KOPT-K1 (cell line): Measurements from ENCODE around the gene NRXN3.

ENCODE experiments used
- H3K27ac ChIP-seq: fragments of 200-600 bp; sonication (generic); 2 replicates; pipeline ENCODE4 v1.5.1; 2016; ENCODE audit warnings: antibody characterized with exemption, mild to moderate bottlenecking, low read depth, low read length; ENCODE audit not compliant: poor library complexity, severe bottlenecking
- H3K36me3 ChIP-seq: fragments of 200-600 bp; sonication (generic); 2 replicates; pipeline ENCODE4 v1.5.1; 2017; ENCODE audit warnings: antibody characterized with exemption, mild to moderate bottlenecking, low read length, moderate library complexity; ENCODE audit not compliant: insufficient read depth
- H3K9me3 ChIP-seq: fragments of 200-600 bp; sonication (generic); 2 replicates; pipeline ENCODE4 v1.5.1; 2017; ENCODE audit warnings: antibody characterized with exemption, low read length, mild to moderate bottlenecking; ENCODE audit not compliant: insufficient read depth, poor library complexity, severe bottlenecking

Gene NRXN3

DNA sequence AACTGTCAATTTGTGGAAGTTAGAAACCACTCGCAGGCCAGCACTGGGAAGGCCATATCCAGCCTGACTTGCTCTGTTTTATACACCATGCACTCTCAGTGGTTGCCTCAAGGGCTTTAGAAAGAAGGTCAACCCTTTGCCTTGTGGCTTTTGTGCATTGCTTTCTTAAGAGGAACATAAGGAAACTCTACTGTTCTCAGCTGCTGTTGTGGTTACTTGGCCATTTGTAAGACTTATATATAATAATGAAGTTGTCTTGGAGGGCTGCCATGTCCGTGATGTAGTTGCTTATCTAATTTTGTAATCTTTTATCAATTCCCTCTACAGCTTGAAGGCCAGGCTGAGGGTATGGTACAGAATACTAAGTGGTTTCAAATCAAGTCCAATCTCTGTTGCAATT lies 1403.3 kb downstream of the NRXN3 start:
- H3K9me3 ChIP-seq: no peaks in the 10 kb centered on the region
- no peaks in the 10 kb centered on the region for H3K36me3 ChIP-seq
- H3K27ac ChIP-seq: no peak overlapping the region

DNA sequence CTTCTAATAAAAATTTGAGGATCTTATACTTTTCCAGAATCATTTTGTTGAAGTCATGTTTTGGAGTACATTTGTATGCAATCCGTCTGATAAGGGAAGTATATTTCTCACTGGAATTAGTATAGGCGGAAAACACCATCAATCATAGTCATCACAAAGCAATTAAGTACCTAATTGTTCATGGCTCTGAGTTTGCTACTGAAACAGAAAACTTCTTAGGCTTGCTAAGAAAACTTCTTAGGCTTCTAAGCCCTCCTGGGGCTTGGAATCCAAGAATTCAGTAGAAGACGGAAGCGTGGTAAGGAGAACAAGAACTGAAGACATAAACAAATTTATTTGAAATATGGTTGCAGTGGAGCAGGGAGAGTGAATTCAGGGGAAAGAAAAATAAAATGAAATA lies 1404.9 kb downstream of the NRXN3 start:
- no peaks in the 10 kb centered on the region for H3K9me3 ChIP-seq
- H3K36me3 ChIP-seq: no peaks in the 10 kb centered on the region

DNA sequence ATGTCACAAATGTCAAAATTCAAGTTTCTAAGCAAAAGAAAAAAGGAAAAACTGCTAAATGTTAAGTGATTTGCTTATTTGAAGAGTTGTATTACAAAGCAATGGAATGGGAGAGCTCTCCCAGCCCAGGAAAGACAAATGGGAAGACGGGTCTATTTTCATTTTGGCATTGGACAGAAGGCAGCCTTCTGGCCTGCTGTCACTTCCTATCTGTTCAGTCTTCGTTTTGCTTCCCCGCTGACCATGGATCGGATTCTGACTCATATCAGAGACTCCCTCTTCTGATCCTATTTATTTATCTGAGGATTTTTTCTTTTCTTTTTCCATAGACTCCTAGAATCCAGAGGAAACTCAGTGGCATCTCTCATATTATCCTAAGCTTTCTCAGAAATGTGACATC lies 1406.3 kb downstream of the NRXN3 start:
- Histone ChIP-seq H3K27ac (no peak overlapping the region), H3K36me3 (no peaks in the 10 kb centered on the region), H3K9me3 (no peaks in the 10 kb centered on the region)

More for the DNA sequence above, 1404.9 kb downstream of the NRXN3 start:
- H3K27ac ChIP-seq: no peak overlapping the region

DNA sequence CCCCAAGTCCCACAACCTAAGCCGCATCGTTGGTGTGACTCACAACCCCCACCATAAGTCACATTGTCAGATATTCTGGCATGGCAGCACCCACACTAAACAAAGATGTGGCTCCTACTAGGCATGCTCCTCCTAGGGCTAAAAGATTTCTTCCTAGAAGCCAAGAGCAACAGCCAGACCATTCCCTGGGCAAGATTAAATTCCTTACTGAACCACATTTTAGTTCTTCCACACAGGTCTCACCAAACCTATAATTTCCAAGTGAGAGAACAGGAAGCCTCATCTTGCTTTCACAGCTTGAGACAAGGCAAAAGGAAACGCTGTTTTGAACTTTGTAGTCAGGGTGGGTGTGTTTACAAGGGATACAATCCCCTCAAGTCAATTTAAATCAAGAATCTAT lies 1408.3 kb downstream of the NRXN3 start:
- Histone ChIP-seq H3K36me3 (no peaks in the 10 kb centered on the region), H3K27ac (no peak overlapping the region), H3K9me3 (no peaks in the 10 kb centered on the region)

- no peak overlapping the region for H3K27ac ChIP-seq
- H3K36me3 ChIP-seq: no peaks in the 10 kb centered on the region
- H3K9me3 ChIP-seq: no peaks in the 10 kb centered on the region
Measured at GRCh38 chr14:79580414-79580813, 1410.2 kb downstream of the NRXN3 start.

GRCh38 chr14:79580906-79581305 lies 1410.7 kb downstream of the NRXN3 start:
- Histone ChIP-seq H3K27ac (no peak overlapping the region), H3K9me3 (no peaks in the 10 kb centered on the region), H3K36me3 (no peaks in the 10 kb centered on the region)

DNA sequence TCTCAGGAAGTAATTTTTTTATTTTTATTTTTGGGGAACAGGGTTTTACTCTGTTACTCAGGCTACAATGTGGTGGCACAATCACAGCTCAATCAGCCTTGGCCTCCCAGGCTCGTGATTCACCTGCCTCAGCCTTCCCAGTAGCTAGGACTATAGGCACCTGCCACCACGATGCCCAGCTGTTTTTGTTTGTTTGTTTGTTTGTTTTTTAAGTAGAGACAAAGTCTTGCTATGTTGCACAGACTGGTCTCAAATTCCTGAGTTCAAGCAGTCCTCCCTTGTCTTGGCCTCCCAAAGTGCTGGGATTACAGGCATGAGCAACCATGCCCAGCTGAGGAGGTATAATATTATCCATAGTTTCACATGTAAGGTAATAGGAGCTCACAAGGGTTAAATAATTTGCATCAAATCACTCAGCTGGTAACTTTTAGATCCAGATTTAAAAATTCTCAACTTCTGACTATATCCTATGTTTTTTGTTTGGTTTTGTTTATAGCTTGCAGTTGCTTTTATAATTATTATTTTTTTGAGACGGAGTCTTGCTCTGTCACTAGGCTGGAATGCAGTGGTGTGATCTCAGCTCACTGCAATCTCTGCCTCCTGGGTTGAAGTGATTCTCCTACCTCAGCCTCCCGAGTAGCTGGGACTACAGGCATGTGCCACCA lies 1411.9 kb downstream of the NRXN3 start:
- Histone ChIP-seq H3K9me3 (no peaks in the 10 kb centered on the region), H3K27ac (no peak overlapping the region), H3K36me3 (no peaks in the 10 kb centered on the region)

DNA sequence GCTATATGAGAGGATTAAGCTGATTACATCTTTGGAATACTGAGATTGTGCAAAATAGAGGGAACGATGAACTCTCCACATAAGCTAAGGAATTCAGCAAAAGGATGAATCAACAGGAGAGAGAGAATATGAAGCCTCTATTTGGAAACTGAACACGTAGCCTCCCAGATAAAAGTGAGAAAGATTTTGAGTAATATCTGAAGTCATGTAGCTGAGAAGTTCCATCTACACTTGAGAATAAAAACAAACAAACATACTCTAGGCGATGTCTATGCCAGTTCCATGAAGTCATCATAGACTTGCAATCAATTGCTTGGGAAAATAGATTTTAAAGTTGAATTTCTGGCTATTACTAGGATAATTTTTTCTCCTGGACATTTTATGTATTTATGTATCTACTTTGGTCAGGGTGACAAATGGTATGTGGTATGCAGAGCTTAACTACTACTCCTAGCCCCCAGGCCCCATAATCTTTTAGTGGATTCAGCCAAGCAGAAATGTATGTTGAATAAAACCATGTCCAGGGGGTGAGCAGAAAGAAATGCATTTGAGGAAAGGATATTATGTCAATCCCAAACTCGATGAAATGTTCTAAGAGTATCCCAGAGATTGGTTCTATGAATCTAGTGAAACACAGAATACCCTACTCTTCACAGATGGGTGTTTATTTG lies 1413.7 kb downstream of the NRXN3 start:
- H3K36me3 ChIP-seq: no peaks in the 10 kb centered on the region
- no peak overlapping the region for H3K27ac ChIP-seq
- H3K9me3 ChIP-seq: no peaks in the 10 kb centered on the region

DNA sequence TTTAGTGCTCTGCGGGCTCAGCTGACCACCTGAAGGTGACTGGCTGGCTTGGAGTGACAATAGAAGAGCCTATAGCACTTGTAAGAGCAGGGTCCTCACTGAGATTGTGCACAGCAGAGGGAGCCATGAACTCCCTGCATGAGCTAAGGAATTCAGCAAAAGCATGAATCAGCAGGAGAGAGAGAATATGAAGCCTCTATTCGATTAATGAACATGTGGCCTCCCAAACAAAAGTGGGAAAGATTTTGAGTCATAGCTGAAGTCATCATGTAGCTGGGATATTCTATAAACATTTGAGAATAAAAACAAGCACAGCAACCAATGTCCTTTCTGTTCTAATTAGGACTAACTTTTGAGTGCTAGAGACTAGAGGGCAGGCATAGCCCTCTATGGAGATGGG lies 1414.5 kb downstream of the NRXN3 start:
- Histone ChIP-seq H3K9me3 (no peaks in the 10 kb centered on the region), H3K36me3 (no peaks in the 10 kb centered on the region), H3K27ac (no peak overlapping the region)

GRCh38 chr14:79585845-79586244 lies 1415.7 kb downstream of the NRXN3 start:
- H3K36me3 ChIP-seq: no peaks in the 10 kb centered on the region
- no peaks in the 10 kb centered on the region for H3K9me3 ChIP-seq
- H3K27ac ChIP-seq: no peak overlapping the region

DNA sequence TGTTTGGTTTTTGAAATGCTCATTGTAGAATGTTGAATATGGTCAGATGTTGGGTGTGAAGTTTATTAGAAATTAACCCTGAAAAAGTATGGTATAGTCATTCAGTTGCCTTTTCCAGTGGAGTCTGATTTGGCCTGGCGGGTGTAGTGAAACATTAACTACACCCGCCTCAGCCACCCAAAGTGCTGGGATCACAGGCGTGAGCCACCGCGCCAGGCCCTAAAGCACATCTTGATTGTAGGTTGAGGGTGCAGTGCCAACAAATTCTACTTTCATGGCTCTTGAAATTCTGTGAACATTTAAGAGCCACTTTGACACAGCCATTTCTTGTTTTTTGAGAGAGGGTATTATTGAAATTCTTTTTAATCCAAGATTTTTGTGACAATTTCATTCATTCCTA lies 1416.2 kb downstream of the NRXN3 start:
- no peaks in the 10 kb centered on the region for H3K9me3 ChIP-seq
- H3K36me3 ChIP-seq: no peaks in the 10 kb centered on the region
- no peak overlapping the region for H3K27ac ChIP-seq

- Histone ChIP-seq H3K36me3 (no peaks in the 10 kb centered on the region), H3K9me3 (no peaks in the 10 kb centered on the region), H3K27ac (no peak overlapping the region)
Measured at GRCh38 chr14:79586989-79587598, 1416.9 kb downstream of the NRXN3 start.

DNA sequence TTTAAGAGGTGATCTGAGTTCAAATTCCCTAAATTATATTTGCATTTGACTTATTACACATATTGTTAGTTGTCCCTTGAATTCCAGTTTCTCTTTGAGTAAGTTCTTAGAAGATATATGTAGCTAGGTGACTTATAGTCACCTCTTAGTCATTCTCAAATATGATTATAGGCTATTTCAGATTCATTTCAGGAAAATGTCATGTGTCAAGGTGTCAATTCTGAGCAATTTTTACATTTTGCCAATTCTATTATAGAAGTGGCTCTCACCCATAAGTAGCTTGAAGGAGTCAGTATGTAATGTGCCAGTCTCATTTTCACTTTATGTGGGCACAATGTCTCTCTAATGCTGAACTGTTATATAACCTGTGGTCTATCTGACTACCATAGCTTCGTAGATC lies 1417.7 kb downstream of the NRXN3 start:
- Histone ChIP-seq H3K9me3 (no peaks in the 10 kb centered on the region), H3K36me3 (no peaks in the 10 kb centered on the region), H3K27ac (no peak overlapping the region)

DNA sequence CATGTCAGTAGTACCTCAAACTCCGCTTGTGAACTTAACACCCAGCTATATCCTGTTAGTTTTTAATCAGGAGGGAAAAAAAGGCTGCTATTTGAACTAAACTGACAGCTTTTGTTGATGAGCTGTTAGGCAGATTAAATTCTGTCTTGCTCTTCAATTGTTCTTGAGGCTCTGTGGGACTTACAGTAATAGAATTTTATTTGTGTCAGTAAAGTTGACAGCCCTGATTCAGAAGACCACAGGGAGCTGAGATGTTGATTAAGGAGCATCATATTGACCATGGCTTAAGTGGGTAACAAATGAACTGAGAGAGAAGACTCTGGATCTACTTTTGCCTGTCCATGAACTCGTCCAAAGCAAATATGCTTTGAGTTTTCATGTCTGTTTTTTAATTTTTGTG lies 1418.2 kb downstream of the NRXN3 start:
- no peak overlapping the region for H3K27ac ChIP-seq
- no peaks in the 10 kb centered on the region for H3K9me3 ChIP-seq
- no peaks in the 10 kb centered on the region for H3K36me3 ChIP-seq

DNA sequence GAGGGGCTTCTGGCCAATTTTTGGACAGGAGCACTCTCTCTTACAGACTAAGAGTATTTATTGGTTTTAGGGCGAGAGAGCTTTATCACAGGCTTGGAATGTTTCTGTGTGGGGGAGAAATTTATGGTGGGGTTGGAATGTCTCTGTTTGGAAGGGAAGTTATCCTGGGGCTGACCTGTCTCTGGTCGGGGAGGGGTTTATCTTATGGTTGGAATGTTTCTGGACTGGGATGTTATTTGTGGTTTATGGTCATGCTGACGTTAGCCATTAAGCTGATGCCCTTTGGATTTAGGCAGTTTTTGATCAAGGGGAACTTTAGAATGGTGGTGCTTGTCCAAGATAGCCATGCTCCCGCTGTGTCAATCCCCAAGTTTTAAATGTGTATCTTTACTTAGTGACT lies 1426.4 kb downstream of the NRXN3 start:
- Histone ChIP-seq H3K9me3 (no peaks in the 10 kb centered on the region), H3K36me3 (no peaks in the 10 kb centered on the region), H3K27ac (no peak overlapping the region)

DNA sequence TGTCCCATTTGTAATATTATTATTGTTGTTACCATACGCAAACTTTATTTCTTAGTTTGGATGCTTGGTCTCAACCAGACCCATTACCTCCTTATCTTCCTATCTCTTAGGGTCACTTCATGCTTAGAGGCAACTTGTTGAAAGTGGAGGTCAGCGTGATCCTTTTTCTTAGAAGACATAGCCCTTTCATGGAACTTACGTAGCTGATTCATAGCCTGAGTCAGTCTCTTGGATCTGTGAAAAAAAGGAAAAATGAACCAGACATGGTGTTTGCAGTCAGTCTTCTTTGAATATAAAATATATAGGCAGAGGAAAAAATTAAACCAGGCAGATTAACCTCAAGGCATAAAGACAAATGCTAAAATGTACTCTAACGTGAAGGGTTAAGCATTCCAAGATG lies 1427.4 kb downstream of the NRXN3 start:
- H3K27ac ChIP-seq: no peak overlapping the region
- H3K9me3 ChIP-seq: no peaks in the 10 kb centered on the region
- no peaks in the 10 kb centered on the region for H3K36me3 ChIP-seq
